GM21528 (cell line): ENCODE data around the gene SBF2.

Experiments
- ATAC-seq: cut with Tn5 transposase; IDR thresholded peaks from one replicate; pipeline ENCODE4 v1.9.1; 2021; ENCODE audit warnings: mild to moderate bottlenecking, moderate library complexity; ENCODE audit not compliant: unreplicated experiment, low FRiP score

SBF2 gene

DNA sequence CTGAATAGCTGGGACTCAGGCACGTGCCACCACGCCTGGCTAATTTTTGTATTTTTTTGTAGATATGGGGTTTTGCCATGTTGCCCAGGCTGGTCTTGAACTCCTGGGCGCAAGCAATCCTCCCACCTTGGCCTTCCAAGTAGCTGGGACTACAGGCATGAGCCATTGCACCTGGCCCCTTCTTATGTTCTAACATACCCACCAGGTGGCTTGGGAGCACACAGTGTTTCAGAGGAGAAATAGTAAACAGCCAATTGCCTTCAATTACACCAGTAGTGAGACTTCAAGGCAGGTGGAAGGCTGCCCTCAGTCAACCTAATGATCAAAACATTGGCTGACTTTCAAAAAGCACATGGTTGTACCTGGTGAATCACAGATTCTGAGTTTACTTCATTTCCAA lies 462.9 kb downstream of the SBF2 start:
- ATAC-seq = no peak

DNA sequence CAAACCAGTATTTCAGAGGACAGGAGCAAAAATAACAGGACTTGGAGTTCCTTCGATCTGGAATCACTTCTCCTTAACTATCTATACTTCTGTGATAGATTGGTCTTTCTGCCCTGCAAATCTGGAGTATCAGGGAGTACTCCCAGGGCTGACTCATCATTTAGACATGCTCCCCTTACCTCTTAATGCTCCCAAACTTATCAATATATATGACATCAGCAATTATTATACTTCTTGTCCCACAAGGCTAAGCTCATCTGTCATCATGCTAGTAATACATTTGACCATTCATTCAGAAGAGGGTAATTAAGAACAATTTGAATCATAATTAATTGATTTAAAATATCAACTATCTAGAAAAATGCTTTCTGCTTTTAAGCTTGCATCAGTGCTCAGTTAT lies 466.3 kb downstream of the SBF2 start:
- ATAC-seq = no peak

DNA sequence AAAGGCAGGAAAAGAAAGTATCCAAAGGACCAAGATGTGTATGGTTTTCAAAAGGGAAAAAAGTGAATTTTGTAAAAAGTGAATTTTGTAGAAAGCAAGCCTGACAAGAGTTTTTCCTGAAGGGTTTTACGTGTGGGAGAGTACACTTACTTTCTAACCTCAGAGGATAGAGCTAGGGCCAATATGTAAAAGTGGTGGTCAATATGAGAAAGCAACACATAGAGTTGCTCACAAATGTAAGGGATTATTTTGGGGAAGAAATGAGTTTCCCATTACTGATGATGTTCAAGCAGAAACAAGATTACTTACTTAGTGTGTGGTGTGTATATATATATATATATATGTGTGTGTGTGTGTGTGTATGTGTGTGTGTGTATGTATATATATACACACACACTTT lies 467.6 kb downstream of the SBF2 start:
- ATAC-seq = no peak

GRCh38 chr11:9825895-9826294 lies 468.1 kb downstream of the SBF2 start:
- no peak for ATAC-seq

- ATAC-seq = no peak
Observed at GRCh38 chr11:9825315-9825714, 468.7 kb downstream of the SBF2 start.

- ATAC-seq = no peak
Observed at GRCh38 chr11:9823887-9824385, 470.1 kb downstream of the SBF2 start.

DNA sequence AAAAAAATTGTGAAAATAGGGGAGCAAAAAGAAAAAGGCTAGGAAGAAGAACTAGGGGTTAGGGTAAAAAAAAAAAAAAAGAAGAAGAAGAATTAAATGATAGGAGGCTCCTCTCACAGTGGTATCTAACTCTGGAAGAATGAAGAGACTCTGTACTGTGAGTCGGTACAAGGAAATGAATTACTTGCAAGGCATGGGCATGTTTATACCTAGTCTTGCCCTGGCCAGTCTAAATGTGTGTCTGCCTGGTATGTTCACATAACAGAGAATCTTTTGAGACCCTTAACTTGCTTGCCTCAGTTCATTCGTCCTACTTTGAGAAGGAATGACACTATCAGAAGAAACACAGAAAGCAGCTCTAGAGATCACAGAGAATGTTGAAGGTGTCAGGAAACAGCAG lies 470.6 kb downstream of the SBF2 start:
- no peak for ATAC-seq

- ATAC-seq = no peak
Observed at GRCh38 chr11:9821008-9821752, 472.8 kb downstream of the SBF2 start.

GRCh38 chr11:9820260-9820659 lies 473.8 kb downstream of the SBF2 start:
- no peak for ATAC-seq

GRCh38 chr11:9817191-9817590 lies 476.8 kb downstream of the SBF2 start:
- no peak for ATAC-seq

GRCh38 chr11:9815486-9816136 lies 478.4 kb downstream of the SBF2 start:
- ATAC-seq = no peak

GRCh38 chr11:9814108-9814507 lies 479.9 kb downstream of the SBF2 start:
- ATAC-seq = no peak

GRCh38 chr11:9808943-9809342 lies 485.1 kb downstream of the SBF2 start:
- no peak for ATAC-seq

DNA sequence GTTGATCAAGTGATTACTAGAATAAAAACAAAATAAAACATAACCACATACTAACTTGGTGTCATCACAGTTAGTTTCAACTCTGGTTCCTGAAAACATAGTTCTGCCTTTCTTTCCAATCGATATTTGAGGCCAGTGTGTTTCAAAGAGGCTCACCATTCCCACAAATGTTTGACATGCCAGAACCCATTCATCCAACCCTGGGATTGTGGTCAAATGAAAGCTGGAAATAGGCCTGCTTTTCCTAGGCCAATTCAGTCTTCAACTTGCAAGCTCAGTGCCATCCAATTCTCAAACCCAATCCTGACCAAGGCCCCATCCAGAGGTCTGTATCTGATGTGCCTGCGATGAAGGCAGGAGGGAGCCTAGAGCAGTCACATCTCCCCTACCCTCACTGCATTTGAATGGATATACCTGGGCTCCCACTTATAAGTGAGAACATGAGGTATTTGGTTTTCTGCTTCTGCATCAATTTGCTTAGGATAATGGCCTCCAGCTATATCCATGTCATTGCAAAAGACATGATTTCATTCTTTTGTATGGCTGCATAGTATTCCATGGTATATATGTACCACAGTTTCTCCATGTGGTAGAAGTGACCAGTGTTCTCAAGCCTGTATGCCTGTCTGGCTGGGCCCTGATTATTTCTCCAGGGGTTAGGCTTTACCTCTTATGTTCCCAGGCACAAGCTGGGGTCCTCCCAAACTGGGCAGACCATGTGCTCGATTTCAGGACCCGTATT lies 486.9 kb downstream of the SBF2 start:
- ATAC-seq = no peak

GRCh38 chr11:9804419-9804902 lies 489.6 kb downstream of the SBF2 start:
- no peak for ATAC-seq

DNA sequence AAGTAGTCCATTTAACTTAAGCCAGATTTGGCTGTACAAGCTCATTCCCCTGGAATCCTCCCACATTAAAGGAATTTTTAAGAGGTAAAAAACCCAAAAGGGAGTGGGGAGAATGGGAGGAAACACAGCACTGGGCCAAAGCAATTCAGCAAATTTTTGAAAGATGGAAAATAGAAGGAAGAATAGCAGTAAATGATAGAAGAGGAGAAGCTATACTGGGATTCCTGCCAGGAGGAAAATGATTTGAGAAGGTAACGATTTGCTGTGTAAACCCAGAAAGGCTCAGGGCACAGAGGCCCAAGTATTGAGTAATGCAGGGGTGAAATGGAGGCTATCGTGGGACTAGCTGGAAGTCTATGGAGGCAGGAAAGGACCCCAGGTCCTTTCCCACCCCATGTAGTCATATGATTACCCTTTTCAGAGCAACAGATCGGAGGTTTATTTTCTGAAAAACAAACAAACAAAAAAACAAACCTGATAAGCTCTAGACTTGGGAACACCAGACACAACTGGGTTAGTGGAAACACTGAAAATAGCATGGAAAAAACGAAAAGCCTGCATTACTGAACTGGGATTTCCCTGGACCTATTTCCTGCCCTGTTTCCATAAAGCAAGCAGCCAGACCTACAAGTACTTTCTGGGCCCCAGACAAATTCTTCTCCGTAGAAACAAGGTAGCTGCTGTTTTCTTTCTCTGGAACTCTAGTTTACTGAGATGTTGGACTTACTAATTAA lies 490.2 kb downstream of the SBF2 start:
- no peak for ATAC-seq

GRCh38 chr11:9802291-9802861 lies 491.6 kb downstream of the SBF2 start:
- no peak for ATAC-seq

DNA sequence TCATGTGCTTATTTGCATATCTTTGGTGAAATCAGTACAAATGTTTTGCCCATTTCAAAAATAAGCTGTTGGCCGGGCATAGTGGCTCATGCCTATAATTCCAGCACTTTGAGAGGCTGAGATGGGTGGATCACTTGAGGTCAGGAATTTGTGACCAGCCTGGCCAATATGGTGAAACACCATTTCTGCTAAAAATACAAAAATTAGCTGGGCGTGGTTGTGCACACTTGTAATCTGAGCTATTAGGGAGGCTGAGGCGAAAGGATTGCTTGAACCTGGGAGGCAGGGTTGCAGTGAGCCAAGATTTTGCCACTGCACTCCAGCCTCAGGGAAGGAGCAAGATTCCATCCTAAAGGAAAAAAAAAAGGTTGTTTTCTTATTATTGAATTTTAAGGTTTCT lies 494.1 kb downstream of the SBF2 start:
- no peak for ATAC-seq

GRCh38 chr11:9797300-9797699 lies 496.7 kb downstream of the SBF2 start:
- no peak for ATAC-seq

DNA sequence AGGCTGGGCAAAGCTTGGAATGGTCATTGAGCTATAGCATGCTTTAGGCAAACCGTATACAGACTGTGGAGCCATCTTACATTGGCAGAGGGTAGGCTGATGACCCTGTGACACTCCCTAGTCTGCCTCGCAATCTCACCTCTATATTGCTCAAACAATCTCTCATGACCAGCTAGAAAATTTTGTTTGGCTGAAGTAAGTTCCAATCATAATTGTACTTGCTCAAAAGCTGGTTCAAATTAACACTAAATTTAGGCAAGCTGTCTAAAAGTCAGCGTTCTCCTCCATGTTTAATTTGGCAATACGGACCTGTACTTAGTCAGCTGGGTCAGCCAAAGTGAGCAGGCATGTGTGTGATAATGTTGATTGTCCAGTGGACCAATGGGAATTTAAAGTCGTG lies 497.2 kb downstream of the SBF2 start:
- no peak for ATAC-seq
